KMS-11 (cell line): ENCODE results near the gene CSF1R.

ENCODE experiments used
- H2AFZ ChIP-seq: fragments of 200-600 bp; sonication (generic); 2 replicates; pipeline ENCODE4 v1.6.1; 2016; ENCODE audit warnings: antibody characterized with exemption, mixed run types, low read depth
- H3K27ac ChIP-seq: fragments of 200-600 bp; sonication (generic); 2 replicates; pipeline ENCODE4 v1.6.1; 2016; ENCODE audit warnings: mild to moderate bottlenecking, mixed run types
- H3K27me3 ChIP-seq: fragments of 200-600 bp; sonication (generic); 2 replicates; pipeline ENCODE4 v1.6.1; 2017; ENCODE audit warnings: mild to moderate bottlenecking, low read depth, mixed run types, moderate library complexity; ENCODE audit not compliant: insufficient read depth
- H3K36me3 ChIP-seq: fragments of 200-600 bp; sonication (generic); 2 replicates; pipeline ENCODE4 v1.6.1; 2017; ENCODE audit warnings: mild to moderate bottlenecking, mixed run types; ENCODE audit not compliant: insufficient read depth
- H3K4me1 ChIP-seq: fragments of 200-600 bp; sonication (generic); 2 replicates; pipeline ENCODE4 v1.6.1; 2016; ENCODE audit warnings: mild to moderate bottlenecking, low read depth, mixed run types; ENCODE audit not compliant: poor library complexity, severe bottlenecking
- H3K4me2 ChIP-seq: fragments of 200-600 bp; sonication (generic); 2 replicates; pipeline ENCODE4 v1.7.0; 2016; ENCODE audit warnings: mild to moderate bottlenecking, mixed run types
- H3K4me3 ChIP-seq: fragments of 200-600 bp; sonication (generic); IDR thresholded peaks from 2 replicates; pipeline ENCODE4 v1.6.1; 2017; ENCODE audit warnings: low read depth, low read length, mixed read lengths; ENCODE audit not compliant: insufficient read depth
- H3K79me2 ChIP-seq: fragments of 200-600 bp; sonication (generic); 2 replicates; pipeline ENCODE4 v1.6.1; 2016; ENCODE audit warnings: low read depth, mixed run types; ENCODE audit not compliant: insufficient read depth
- H3K9ac ChIP-seq: fragments of 200-600 bp; sonication (generic); 2 replicates; pipeline ENCODE4 v1.6.1; 2016; ENCODE audit warnings: mild to moderate bottlenecking, mixed run types
- H4K20me1 ChIP-seq: fragments of 200-600 bp; sonication (generic); 2 replicates; pipeline ENCODE4 v1.6.1; 2016; ENCODE audit warnings: mild to moderate bottlenecking, mixed run types; ENCODE audit not compliant: insufficient read depth
- TF ChIP-seq, protein P1 (sequence below): fragments of 200-600 bp; sonication (generic); conservative IDR thresholded peaks from 2 replicates; pipeline ENCODE4 v1.6.1; 2017; ENCODE audit warnings: low read depth, mild to moderate bottlenecking, antibody characterized with exemption, low read length, moderate library complexity, mixed read lengths

Gene CSF1R

DNA sequence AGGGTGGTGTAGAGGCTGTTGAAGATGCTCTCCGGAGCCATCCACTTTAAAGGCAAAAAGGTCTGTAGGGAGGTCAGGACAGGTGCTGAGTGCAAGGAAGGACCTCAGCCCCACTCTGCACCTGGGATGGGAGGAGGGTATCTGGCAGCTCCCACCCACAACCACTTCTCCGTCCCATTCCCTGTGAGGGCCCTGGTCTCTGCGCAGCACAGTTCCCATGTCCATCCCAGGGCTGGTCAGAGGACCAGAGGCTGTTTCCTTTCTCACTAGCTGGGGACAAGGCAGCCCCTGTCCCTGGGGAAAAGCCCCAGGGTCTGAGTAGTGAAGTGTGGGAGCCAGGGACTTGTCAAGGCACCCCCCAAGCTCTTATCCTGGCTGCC lies 33.7 kb upstream of the CSF1R start:
- Histone ChIP-seq H3K36me3 (no peaks in the 10 kb centered on the region), H3K4me1 (peaks cover 5% of the 10 kb centered on the region), H4K20me1 (no peaks in the 10 kb centered on the region), H2AFZ (no peak overlapping the region), H3K9ac (no peak overlapping the region), H3K4me3 (no peak overlapping the region), H3K27me3 (no peaks in the 10 kb centered on the region), H3K79me2 (no peaks in the 10 kb centered on the region), H3K27ac (no peak overlapping the region), H3K4me2 (no peak overlapping the region)
- TF ChIP-seq, protein P1, sequence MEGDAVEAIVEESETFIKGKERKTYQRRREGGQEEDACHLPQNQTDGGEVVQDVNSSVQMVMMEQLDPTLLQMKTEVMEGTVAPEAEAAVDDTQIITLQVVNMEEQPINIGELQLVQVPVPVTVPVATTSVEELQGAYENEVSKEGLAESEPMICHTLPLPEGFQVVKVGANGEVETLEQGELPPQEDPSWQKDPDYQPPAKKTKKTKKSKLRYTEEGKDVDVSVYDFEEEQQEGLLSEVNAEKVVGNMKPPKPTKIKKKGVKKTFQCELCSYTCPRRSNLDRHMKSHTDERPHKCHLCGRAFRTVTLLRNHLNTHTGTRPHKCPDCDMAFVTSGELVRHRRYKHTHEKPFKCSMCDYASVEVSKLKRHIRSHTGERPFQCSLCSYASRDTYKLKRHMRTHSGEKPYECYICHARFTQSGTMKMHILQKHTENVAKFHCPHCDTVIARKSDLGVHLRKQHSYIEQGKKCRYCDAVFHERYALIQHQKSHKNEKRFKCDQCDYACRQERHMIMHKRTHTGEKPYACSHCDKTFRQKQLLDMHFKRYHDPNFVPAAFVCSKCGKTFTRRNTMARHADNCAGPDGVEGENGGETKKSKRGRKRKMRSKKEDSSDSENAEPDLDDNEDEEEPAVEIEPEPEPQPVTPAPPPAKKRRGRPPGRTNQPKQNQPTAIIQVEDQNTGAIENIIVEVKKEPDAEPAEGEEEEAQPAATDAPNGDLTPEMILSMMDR = no peak

DNA sequence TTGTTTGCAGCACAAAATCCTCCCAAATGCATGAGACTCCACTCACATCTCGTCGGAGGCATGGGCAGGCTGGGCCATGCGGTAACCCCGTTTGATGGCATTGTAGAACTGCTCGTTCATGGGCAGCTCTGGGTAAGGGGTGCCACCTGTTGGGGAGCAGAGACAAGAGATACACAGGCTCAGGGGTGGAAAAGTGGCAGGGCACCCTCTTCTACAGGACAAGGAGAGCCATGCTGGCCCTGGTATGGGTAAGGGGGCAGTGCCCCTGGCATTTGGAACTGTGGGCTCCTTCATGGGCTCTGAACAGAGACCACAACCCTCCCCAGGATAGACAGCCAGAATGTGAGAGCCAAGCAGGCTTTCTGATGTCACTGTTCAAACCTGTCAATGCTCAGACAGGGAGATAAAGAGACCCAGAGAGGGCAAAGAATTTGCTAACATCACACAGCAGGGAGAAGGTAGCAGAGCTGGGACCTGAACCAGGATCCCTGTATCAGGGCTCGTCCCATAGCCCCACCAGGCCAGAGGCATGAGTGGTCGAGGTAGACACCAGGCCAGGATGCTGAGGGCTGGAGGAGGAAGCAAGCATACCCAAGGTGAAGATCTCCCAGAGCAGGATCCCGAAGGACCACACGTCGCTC lies 33.2 kb upstream of the CSF1R start:
- Histone ChIP-seq H3K79me2 (no peaks in the 10 kb centered on the region), H4K20me1 (no peaks in the 10 kb centered on the region), H3K4me1 (peaks cover 5% of the 10 kb centered on the region), H3K27ac (no peak overlapping the region), H3K36me3 (no peaks in the 10 kb centered on the region), H3K27me3 (no peaks in the 10 kb centered on the region), H3K4me2 (no peak overlapping the region), H3K9ac (no peak overlapping the region), H3K4me3 (no peak overlapping the region), H2AFZ (no peak overlapping the region)
- TF ChIP-seq, protein P1 = no peak

DNA sequence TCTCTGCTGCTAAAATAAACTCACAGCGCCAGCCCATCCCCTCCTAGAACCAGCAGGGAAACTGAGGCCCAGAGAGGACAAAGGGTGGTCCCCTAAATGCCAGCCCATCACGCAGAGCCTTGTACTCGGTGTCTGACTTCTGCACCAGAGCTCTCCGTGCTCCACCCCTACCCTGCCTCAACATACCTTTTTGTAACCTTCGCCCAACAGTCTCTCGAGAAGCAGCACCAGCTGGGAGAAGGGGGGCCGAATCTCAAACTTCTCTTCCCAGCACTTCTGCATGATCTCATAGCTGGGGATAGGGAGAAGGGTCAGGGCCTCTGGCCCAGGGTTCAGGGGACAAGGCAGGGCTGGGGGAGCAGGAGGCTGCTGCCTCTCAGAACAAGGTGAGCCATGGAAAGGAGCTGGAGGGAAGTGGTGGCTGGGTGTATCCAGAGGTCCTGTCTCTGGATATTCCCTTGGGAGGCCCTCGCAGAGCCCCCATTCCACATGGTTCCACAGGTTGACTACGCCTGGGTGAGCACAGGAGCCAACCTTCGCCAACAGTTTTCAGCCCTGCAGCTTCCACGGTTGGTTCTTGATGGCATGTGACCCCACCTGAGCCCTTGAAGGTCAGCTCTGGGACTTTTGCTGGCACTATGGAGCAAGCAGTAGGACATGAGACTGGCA lies 32.3 kb upstream of the CSF1R start:
- H3K4me3 ChIP-seq = no peak overlapping the region
- no peak overlapping the region for H3K27ac ChIP-seq
- no peaks in the 10 kb centered on the region for H3K36me3 ChIP-seq
- H3K79me2 ChIP-seq = no peaks in the 10 kb centered on the region
- H3K4me1 ChIP-seq = peaks cover 5% of the 10 kb centered on the region
- H3K27me3 ChIP-seq = no peaks in the 10 kb centered on the region
- TF ChIP-seq, protein P1 = no peak
- no peak overlapping the region for H3K9ac ChIP-seq
- H3K4me2 ChIP-seq = no peak overlapping the region
- H2AFZ ChIP-seq = no peak overlapping the region
- no peaks in the 10 kb centered on the region for H4K20me1 ChIP-seq

DNA sequence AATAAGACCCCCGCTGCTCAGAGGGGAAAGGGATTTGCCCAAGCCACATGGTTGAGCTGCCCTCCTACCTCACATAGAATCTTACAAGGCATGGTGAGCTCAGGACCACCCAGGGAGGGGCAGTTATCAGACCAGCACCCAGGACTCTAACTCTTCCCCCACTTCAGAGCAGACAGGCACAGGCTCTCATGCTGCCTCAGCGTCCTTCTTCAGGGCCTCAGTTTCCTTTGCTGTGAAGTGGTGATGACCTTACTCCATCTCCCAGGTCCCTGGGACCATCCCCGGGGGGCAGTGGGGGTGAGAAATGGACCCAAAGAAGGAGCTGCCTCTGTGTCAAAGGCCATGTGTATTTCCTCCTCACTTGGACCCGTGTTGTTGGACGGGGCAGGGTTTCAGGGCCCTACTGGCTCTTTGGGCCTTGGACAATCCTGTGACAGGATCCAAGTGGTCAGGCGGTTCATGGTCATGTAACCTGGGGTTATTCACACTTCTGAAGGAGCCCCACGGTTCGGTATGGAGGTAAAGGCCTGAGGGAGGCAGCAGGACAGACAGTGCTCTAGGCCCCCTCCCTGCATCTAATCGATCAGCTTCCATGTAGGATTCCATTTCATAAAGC lies 31.7 kb upstream of the CSF1R start:
- H3K4me2 ChIP-seq = no peak overlapping the region
- H2AFZ ChIP-seq = no peak overlapping the region
- H3K36me3 ChIP-seq = no peaks in the 10 kb centered on the region
- H3K4me1 ChIP-seq = peaks cover 5% of the 10 kb centered on the region
- H3K4me3 ChIP-seq = no peak overlapping the region
- no peaks in the 10 kb centered on the region for H3K27me3 ChIP-seq
- H3K9ac ChIP-seq = no peak overlapping the region
- H4K20me1 ChIP-seq = no peaks in the 10 kb centered on the region
- H3K79me2 ChIP-seq = no peaks in the 10 kb centered on the region
- TF ChIP-seq, protein P1 = no peak
- no peak overlapping the region for H3K27ac ChIP-seq
